Stimulated activated naive CD8-positive, alpha-beta T cell treated with anti-CD3 and anti-CD28 coated beads, Interleukin-15, amount 100 ng/mL, for 72 hours (primary cell): ENCODE measurements around the gene CDON.

Experiments used
- ATAC-seq: fragments of 150-1000 bp; cut with Tn5 transposase; 2 replicates; pipeline ENCODE4 v1.10.0; 2021; ENCODE audit warnings: mild to moderate bottlenecking, moderate library complexity
- DNase-seq, 2 donors: peaks; one replicate each; pipeline ENCODE4 v3.0.0; 2021 to 2022
- H3K27ac Mint-ChIP-seq, 2 donors: one replicate each; pipeline ENCODE4 v1.8.0; 2022; ENCODE audit warnings: mild to moderate bottlenecking in 2 of 2, mixed read lengths in 2 of 2, moderate library complexity in 2 of 2
- H3K27me3 Mint-ChIP-seq: one replicate; pipeline ENCODE4 v1.8.0; 2022; ENCODE audit warnings: mixed read lengths
- H3K4me1 Mint-ChIP-seq: one replicate; pipeline ENCODE4 v1.8.0; 2022; ENCODE audit warnings: mild to moderate bottlenecking, mixed read lengths
- H3K4me3 Mint-ChIP-seq, 2 donors: one replicate each; pipeline ENCODE4 v1.8.0; 2022; ENCODE audit warnings: mild to moderate bottlenecking in 2 of 2, mixed read lengths in 2 of 2, moderate library complexity in 1 of 2
- H3K9me3 Mint-ChIP-seq, 2 donors: one replicate each; pipeline ENCODE4 v1.8.0; 2022; ENCODE audit warnings: mixed read lengths in 2 of 2

The CDON gene

DNA sequence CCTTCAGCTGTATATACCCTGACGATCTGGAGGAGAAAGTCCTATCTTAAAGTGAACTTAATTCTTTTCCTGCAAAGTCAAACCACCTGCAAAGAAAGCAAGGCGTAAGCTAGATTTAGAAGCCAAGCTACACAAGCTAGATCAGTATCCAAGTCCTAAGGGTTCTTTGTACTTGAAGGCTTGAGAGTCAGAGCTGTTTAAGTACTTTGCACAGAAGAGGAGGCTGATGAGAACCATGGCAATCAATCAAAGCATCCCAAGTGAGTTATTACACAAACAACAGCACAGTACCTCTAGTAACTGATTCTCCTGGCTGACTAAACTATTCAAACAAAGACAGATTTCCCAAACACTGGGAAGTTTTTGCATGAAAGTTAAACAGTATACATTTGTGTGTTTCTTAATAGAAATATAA lies 1.9 kb downstream of the CDON start:
- no peak for ATAC-seq
- DNase-seq: no peak
- peaks cover 24% of the 10 kb centered on the region for H3K27me3 Mint-ChIP-seq
- H3K27ac Mint-ChIP-seq: no peak overlapping the region
- no peak overlapping the region for H3K4me3 Mint-ChIP-seq
- H3K4me1 Mint-ChIP-seq: peaks cover 9% of the 10 kb centered on the region
- no peaks in the 10 kb centered on the region for H3K9me3 Mint-ChIP-seq

DNA sequence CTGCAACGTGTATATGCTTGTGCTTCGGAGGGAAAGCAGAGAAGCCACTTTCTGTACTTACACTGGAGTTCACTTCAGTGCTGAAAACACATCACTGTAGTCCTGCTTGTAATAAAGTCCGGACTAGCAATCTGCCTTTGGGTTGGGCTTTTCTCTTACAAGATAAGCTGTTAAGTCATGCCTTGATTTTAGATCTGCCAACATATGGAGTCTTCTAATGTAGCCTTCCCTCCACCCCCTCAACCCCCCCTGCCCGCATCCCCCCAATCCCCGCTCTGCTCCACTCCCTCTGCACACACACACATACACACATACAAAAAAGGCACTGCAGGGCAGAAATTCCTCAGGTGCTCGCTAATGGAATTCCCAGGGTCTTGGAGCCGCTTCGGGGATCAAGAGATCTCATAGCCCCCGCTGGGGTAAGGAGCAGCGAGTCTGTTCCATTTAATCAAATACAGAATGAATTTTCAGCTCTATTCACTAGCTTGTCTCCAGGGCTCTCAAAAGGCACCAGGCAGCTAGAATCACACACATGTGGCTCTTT lies 3.4 kb downstream of the CDON start:
- Mint-ChIP-seq H3K4me3 (no peak overlapping the region), H3K4me1 (peaks cover 9% of the 10 kb centered on the region), H3K27me3 (peaks cover 24% of the 10 kb centered on the region), H3K27ac (no peak overlapping the region), H3K9me3 (no peaks in the 10 kb centered on the region)
- DNase-seq (no peak), ATAC-seq (no peak)

DNA sequence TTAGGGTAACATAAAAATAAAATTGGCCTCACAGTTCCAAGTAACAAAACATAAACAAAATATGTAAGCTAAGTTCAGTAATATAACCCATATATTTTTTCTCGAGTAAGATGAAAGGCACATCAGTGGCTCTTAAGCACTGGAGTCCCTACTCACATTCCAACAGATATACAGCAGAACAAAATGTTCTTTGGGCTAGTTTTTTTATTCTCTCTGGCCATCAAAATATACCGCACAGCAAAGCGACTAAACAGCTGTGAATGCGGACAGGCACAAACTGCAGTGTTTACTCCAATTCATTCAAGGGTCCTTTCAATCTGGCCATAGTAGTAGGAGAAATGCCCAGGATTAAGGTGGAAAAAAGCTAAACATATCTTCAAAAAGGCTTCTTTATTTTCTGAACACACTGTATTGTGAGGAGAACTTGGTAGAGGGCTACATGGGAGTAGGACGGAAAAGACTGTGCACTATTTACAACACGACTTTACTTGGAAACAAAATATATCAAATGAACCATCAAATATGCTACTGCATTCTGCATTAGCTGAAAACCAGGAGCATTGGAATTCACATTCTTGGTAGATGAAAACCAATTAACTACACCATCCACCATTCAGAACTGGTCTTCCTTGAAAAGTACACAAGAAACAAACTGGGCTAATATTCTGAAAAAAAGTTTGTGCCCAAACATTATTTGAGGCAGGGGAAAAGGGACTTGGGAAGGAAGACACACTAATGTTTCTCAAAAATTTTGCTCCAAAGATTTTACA lies 4.4 kb downstream of the CDON start:
- Mint-ChIP-seq H3K27me3 (peaks cover 24% of the 10 kb centered on the region), H3K27ac (no peak overlapping the region), H3K9me3 (no peaks in the 10 kb centered on the region), H3K4me1 (peaks cover 9% of the 10 kb centered on the region), H3K4me3 (no peak overlapping the region)
- ATAC-seq (no peak), DNase-seq (no peak)

DNA sequence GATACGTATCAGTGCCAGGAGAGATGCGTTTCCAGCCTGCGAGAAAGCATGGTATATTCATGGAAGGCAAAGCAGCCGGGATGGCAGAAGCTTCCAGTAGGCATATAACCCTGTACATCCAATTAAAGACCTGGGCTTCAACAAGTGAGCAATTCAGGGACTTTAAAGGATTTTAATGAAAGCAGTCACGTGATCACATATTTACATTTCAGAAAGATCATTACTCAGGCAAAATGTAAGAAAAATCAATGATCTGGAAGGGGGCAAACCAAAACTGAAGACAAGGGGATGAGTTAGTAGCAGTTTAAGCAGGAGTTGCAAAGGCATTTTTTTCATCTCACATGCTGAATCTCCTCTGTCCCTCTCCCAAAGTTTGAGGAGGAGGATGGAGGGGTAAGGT lies 7.8 kb downstream of the CDON start:
- DNase-seq: no peak
- H3K4me3 Mint-ChIP-seq: no peak overlapping the region
- peaks cover 7% of the 10 kb centered on the region for H3K27me3 Mint-ChIP-seq

DNA sequence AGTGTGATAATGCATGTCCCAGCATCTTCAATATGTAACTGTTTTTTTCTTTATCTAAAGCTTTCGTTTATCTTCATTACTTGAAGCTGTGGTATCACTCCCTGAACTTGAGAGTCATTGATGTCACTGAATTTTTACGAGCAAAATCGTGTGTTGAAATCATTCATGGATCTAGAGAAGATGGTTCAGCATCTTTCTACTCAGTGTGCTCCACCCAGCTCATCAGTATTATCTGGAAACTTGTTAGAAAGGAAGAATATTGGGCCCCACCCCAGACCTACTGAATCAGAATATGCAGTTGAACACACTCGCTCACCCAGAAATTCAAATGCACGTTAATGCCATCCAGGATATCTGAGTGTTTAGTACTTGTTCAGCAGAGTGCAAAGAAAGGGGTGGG lies 8.3 kb downstream of the CDON start:
- ATAC-seq: no peak
- no peaks in the 10 kb centered on the region for H3K9me3 Mint-ChIP-seq
- H3K4me1 Mint-ChIP-seq: peaks cover 11% of the 10 kb centered on the region
- no peak overlapping the region for H3K27ac Mint-ChIP-seq
- no peak for DNase-seq
- peaks cover 7% of the 10 kb centered on the region for H3K27me3 Mint-ChIP-seq
- no peak overlapping the region for H3K4me3 Mint-ChIP-seq

More for the DNA sequence above, 7.8 kb downstream of the CDON start:
- no peaks in the 10 kb centered on the region for H3K9me3 Mint-ChIP-seq
- peaks cover 8% of the 10 kb centered on the region for H3K4me1 Mint-ChIP-seq
- no peak overlapping the region for H3K27ac Mint-ChIP-seq
- no peak for ATAC-seq

DNA sequence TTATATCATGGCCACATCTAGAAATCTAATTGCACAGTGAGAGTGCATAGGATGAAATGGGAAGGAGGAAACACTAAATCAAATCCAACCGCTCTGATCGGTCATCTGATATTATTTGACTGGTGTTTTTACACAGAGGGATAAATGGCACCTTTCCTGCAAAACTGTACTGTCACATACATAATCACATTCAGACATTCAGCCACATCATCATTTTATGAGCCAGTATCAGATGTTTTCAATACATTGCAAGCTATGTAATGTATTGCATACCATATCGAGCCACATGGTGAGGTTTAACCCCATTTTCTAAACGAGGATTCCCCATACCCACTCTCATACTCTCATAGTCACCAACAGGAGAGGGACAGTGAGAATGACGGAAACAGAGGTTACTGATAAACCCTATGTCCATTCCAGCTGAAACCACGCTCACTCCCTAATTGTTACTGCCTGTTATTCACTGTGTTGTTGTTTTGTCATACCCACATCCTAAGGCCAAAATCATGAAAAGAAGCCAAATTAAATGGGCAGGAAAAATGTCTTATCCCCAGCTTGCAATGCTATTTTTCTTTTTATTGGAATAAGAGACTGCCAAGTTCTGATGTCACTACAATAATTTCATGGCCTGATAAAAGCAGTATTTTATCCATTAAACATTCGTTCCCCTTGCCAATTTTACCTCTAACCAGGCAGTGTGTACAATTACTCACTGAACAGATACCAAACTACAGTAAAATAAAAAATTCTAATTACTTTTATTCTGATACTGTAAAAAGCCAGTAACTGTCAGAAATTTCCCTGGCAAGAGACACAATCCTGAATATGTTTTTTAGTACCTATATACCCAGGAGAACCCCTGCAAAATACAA lies 9.0 kb downstream of the CDON start:
- H3K9me3 Mint-ChIP-seq: no peaks in the 10 kb centered on the region
- no peak overlapping the region for H3K27ac Mint-ChIP-seq
- ATAC-seq (no peak), DNase-seq (no peak)
- no peak overlapping the region for H3K4me3 Mint-ChIP-seq
- peaks cover 6% of the 10 kb centered on the region for H3K27me3 Mint-ChIP-seq
- H3K4me1 Mint-ChIP-seq: peaks cover 11% of the 10 kb centered on the region

DNA sequence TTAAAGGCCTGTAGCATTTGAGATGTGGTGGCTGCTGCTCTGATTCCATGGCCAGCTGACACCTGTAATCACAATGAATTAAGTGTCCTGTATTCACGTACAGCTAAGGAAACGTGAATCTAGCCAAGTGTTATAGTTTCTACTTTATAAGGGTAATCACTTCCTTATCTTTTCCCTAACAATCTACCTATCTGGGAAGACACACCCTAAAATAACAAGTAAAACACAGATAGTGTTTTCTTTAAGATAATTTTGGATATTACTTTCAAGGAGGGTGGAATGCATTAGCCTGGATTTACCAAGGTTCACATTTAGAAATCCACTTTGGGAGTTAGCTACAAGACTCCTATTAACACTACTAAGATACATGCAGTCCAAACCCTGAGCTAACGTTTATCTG lies 11.5 kb downstream of the CDON start:
- no peaks in the 10 kb centered on the region for H3K9me3 Mint-ChIP-seq
- H3K27ac Mint-ChIP-seq: no peak overlapping the region
- H3K4me1 Mint-ChIP-seq: peaks cover 11% of the 10 kb centered on the region
- no peaks in the 10 kb centered on the region for H3K27me3 Mint-ChIP-seq
- ATAC-seq (no peak), DNase-seq (no peak)
- no peak overlapping the region for H3K4me3 Mint-ChIP-seq

DNA sequence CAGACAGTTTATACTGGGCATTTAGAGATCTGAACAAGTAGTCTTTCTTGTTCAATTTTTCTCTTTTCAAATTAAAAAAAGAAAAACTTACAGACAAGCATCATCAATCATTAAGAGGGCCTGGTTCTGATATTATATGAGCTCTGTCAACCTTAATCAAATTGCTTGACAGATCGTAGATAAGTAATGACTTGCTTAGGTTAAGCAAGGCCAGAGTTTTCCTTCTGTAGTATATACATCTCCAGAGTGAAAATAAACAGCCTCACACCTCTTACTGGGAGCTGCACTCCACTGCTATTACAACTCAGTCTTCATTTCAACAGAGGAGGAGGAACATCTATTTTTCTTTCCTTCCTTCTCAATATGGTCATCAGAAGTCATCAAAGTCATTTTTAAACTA lies 13.5 kb downstream of the CDON start:
- DNase-seq: no peak
- ATAC-seq: no peak
- Mint-ChIP-seq H3K4me1 (peaks cover 11% of the 10 kb centered on the region), H3K27ac (no peak overlapping the region), H3K4me3 (no peak overlapping the region), H3K9me3 (no peaks in the 10 kb centered on the region), H3K27me3 (no peaks in the 10 kb centered on the region)

DNA sequence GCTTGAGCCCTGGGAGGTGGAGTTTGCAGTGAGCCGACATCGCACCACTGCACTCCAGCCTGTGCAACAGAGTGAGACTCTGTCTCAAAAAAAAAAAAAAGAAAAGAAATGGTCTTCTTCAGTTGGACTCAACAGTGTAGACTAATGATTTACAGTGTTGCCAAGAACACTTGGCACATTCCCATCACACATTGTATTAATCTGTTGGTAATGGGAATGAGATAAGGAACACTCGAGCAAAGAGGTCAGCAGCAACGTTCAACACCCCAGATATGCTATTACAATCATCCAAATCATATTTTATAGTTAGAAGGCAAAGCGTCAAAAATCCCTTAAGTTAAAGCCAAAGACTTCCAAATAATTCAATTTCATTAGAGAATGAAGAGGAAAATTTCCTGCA lies 14.5 kb downstream of the CDON start:
- no peak overlapping the region for H3K4me3 Mint-ChIP-seq
- H3K4me1 Mint-ChIP-seq: peaks cover 11% of the 10 kb centered on the region
- ATAC-seq: no peak
- H3K27me3 Mint-ChIP-seq: no peaks in the 10 kb centered on the region
- no peak overlapping the region for H3K27ac Mint-ChIP-seq
- DNase-seq: no peak
- H3K9me3 Mint-ChIP-seq: no peaks in the 10 kb centered on the region

DNA sequence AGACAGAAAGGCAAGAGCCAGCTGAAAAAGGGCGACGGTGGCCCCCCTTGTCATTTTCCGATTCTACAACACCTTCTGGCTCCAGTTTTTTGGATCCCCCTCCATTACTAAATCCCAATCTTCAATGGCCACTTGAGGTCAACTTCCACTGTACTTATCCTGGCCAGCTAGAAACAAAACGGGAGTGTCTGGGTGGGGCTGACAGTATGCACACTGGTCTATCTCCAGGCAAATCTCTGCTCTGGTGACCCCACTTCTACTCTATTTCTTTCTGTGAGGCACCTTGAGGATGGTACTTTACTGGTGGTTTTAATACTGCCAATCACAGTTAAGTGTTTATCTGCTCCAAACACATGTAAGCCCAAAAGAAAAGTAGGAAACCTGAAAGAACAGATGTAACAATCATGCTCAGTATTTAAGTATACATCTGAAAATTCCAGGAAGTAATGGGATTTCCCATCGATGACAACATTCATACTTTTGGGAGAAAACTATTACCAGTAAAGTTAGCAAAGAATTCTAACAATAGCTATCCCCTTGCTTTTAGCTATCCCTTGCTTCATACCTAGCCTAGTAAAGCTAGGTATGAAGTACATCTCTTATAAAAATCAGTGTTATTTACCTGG lies 16.0 kb downstream of the CDON start:
- Mint-ChIP-seq H3K27ac (no peak overlapping the region), H3K9me3 (no peaks in the 10 kb centered on the region), H3K4me1 (peaks cover 11% of the 10 kb centered on the region), H3K27me3 (no peaks in the 10 kb centered on the region), H3K4me3 (no peak overlapping the region)
- no peak for DNase-seq
- ATAC-seq: no peak

DNA sequence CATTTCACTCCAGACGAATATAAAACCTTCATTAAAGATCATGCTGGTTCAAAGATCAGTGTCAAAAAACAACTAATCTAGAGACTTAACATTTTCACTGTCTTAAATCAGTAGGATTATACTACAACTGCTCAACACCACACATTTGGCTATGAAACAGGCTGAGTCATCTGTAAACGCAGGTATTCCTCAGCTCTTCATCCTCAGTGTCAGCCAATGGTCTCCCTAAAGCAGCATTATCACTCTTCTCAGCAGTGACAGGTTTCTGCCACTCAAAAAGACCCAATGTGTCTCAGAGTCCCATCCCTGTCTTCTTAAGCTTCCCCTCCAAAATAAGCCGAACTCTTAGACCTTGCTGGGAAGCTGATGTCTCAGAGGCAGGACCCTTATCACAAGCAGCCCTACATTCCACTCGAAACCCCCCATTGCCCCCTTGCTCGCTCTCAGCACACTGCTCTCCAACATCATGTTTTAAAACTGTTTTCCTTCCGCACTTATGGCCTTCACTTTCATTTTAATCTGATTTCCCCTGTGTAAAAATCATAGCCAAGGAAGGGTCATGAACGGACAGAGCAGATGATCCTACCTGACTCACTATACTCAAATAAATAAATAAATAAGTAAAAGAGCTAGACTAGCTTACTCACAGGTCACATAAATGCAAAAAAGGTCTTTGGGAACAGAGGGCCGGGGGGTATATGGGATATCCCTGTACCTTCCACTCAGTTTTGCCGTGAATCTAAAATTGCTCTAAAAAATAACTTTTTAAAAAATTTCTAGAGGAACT lies 23.0 kb downstream of the CDON start:
- H3K4me3 Mint-ChIP-seq: no peak overlapping the region
- DNase-seq: no peak
- H3K4me1 Mint-ChIP-seq: no peaks in the 10 kb centered on the region
- H3K27ac Mint-ChIP-seq: no peak overlapping the region
- H3K27me3 Mint-ChIP-seq: no peaks in the 10 kb centered on the region
- no peaks in the 10 kb centered on the region for H3K9me3 Mint-ChIP-seq
- no peak for ATAC-seq

DNA sequence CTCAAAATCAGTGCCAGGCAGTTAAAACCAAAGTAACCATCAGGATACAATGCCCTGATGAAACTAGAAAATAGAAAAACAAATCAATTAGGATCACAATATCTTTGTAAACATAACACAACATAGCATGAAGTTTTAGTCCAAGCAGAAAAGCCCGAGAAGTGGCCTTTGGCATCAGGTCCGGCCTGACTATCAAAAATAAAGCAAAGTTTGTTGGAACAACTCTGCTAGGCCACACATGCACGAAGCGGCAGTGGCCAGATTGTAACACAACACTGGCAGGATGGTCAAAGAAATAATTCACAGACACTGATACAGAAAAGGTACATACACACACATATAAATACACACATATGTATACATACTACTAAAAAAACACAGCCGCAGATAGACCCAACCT lies 26.9 kb downstream of the CDON start:
- H3K4me3 Mint-ChIP-seq: no peak overlapping the region
- no peaks in the 10 kb centered on the region for H3K9me3 Mint-ChIP-seq
- peaks cover 7% of the 10 kb centered on the region for H3K27me3 Mint-ChIP-seq
- H3K4me1 Mint-ChIP-seq: no peaks in the 10 kb centered on the region
- no peak overlapping the region for H3K27ac Mint-ChIP-seq
- ATAC-seq (no peak), DNase-seq (no peak)

DNA sequence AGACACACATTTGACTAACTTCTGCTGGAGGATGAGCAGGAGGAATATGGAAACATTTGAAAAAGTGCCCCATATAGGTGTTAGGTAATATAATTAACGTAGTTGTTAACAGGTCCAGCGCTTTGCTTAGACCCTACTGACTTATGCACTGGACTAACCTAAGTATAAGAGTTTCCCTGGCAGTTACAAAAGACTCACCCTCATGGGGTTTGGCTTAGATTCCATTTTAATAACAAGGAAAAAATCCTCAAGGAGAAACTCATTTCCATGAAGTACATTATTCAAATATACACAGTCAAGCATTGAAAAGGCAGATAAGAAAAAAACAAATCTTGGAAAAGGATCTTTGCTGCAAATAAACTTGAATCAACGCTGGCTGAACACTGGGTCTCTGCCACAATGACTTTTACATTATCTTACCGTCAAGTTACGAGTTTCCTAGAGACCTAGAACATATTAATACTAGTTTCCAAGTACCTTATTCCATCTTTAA lies 27.7 kb downstream of the CDON start:
- Mint-ChIP-seq H3K27me3 (peaks cover 7% of the 10 kb centered on the region), H3K4me1 (no peaks in the 10 kb centered on the region), H3K9me3 (no peaks in the 10 kb centered on the region), H3K27ac (no peak overlapping the region), H3K4me3 (no peak overlapping the region)
- ATAC-seq (no peak), DNase-seq (no peak)

DNA sequence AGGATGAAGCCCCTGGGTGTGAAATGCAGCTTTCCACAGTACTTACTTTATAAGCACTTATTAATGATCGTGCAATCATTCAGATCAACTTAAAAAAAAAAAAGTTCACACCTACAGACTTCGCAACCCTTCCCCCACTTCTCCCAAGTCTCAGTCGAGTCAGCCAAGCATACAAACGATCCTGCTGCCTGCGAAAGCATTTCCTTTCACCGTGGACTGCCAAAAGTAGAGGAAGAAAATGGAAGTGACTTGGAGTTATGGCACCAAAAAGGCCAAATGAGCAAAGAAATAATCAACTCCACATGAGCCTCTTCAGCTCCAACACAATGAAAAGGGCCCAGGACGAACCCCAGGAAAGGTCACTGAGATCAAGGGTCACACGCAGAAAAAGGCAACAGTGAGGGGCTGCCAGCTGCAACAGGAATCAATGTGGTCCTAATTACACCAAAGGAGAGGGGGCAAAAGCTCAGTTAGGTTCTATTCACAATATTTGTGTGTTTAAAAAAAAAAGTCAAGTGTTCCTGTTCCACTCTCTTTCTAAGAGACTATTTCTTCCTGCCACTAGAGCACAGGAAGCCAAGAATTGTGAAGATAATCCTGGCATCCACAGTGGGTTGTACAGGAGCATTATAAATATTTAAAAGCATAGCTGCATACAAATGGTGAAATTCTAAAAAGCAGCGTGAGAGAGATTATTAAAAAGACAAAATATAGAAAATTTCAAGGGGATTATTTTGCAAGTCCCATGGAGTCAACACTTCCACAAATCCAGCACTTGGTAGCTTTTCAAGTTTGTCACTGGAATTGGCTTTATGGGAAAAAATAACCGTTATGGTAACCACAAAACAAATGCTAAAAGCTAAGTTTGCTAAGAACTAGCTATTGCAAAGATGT lies 28.4 kb downstream of the CDON start:
- Mint-ChIP-seq H3K9me3 (no peaks in the 10 kb centered on the region), H3K27me3 (peaks cover 7% of the 10 kb centered on the region), H3K4me1 (no peaks in the 10 kb centered on the region), H3K4me3 (no peak overlapping the region), H3K27ac (no peak overlapping the region)
- ATAC-seq: no peak
- DNase-seq: no peak
